ENCODE measurements around the gene TNFSF12.
A peak's percentile ranks its signal among the peaks of the same experiment; 100 is the strongest.
"Not testable (repeated sequence)": the region's sequence is repeated elsewhere in the genome, so short reads cannot be mapped to it uniquely, and the experiment has no call there.

Gene TNFSF12

DNA sequence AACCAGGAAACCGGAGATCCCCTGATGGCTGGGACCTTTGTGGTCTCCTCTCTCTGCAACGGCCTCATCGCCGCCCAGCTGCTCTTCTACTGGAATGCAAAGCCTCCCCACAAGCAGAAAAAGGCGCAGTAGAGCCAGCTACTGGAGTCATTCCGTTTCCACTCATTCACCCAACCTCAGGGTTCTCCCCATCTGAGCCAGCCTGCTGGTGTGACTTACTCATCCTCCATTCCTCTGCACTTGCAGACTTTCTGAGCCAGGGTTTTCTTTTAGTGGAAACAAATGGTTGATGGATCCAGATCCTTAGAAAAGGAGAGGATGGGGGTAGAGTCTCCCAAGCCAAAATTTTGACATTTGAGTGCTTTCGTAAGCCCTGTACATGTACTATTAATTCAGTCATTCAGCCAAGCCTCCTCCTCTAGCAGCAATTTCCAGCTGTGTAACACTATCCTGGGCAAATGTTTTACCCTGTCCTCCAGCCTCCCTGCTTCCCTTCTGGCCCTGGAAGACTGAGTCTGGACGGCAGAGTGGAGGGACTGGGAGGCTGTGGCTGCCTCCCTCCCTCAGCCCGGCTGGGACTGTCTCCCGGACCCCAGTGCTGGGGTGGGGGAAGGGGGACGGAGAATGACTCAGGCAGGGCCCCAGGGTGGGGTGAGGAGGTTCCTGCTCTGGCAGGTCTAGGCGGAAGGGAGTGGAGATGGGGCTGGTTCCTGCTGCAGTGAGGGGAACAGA, 38.7 kb downstream of the TNFSF12 start:
- no peak for DNase-seq (ENCODE audit: low read depth in 3 of 3)

DNA sequence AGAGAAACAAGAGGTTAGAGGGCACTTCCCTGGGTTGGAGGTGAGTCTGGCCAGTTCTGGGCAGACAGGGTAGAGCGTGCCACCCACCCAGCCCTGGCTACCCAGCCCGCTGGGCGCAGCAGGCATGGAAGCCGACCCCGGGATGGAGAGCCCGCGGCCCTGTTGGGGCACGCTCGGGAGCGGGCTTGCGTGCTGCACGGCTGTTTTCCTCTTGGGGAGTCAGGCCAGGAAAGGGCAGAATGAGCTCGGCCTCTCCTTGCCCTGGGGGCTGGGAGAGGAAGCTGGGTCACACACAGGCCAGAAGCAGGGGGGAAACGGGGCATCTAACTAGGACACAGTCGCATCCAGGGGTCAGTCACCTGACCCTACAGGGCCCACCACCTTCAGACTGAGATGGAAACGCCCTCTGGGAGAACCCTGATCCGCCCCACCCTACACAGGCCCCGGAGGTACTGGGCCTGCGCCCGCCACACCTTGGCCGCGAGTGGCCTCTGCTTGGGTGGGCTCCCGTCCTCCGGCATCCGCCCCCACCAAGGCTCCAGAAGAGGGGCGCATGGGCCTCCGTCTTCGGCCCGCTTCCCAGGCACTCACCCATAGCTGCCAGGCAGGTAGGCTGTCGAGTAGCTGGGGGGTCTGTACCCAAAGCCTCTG, 39.8 kb downstream of the TNFSF12 start:
- no peak for DNase-seq (ENCODE audit: low read depth in 3 of 3)

DNA sequence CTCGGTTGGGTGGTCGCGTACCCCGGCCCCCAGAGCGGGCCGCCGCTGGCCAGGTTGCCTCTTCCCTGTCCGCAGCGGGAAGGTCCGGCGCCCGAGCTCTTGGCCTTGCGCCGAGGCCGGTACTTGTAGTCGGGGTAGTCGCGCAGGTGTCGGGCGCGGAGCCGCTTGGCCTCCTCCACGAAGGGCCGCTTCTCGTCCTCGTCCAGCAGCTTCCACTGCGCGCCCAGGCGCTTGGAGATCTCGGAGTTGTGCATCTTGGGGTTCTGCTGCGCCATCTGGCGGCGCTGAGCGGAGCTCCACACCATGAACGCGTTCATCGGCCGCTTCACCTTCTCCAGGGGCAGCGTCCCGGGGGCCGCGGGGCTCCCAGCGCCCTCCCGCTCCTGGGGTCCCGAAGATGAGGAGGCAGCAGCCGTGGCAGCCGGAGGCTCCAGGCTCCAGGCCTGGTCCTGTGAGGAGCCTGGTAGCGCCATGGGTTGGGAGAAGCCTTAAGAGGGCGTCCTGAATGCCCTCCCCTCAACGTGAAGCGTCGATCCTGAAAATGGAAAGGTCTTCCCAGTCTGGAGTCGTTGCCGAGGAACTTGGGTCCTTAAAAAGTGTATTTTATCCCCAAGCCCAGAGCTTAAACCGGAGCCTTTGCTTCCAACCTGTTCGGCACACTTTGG, 40.5 kb downstream of the TNFSF12 start:
- peak in 2 of 3 experiments; percentile 35 to 62 for DNase-seq (ENCODE audit: low read depth in 3 of 3)

DNA sequence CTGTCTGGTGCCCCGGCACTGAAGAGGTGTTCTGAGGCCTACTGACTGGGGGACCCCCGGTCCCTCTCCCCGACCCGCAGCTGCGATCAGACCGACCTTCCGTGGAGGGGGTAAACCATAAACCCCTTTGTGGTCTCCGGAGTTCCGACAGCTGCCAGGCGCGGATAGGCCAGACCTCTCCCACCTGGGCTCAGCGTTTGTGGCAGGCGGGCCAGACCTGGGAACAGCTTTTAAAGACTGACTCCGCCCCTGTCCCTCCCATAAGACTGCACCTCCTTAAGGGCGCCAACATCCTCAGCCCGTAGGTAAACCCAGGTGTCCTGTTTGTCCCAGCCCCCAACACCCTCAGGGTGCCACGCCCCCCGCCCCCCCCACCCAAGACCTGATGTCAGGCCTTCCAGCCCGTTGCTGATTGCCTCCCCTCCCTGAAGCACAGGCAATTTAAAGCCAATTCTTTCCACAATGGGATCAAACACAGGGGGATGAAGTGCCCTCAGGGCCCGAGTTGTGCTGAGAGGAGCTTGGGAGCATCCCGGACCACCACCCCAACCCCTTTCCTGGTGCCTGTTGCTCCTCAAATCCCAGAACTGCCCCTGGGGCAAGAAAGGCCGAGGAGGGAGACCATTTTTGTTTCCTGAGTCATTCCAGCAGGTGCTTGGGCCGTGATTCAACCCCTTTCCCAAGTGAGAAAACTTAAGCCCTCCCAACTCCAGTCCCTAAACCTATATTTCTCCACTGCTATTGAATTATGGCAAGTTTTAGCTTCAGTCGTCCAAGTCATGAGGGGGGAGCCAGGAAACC, 41.2 kb downstream of the TNFSF12 start, which contains the start of gene SOX15:
SOX15 (minus strand) TSS at position 204 of the 801 bp plus-strand sequence. CDS start 418 bp downstream, outside the sequence.
- DNase-seq (ENCODE audit: low read depth in 3 of 3): no peak

DNA sequence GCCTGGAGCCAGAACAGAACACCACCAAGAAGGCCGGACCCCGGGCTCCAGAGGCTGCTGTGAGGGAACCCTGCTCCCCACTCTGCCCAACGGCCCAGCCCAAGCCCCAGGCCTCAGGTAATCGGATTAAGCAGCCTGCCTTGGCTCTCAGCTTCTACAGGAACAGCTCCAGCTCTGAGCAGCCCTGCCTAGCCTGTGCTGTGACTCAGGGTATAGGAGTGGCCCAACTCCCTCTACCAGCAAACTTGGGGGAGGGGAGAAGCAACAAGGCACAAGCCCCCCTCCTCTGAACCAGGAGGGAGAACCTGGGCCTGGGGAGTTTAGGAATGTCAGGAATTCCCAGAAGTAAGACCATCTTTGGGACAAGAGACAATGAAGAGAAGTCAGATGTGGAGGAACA, 41.9 kb downstream of the TNFSF12 start:
- DNase-seq (ENCODE audit: low read depth in 3 of 3): no peak

DNA sequence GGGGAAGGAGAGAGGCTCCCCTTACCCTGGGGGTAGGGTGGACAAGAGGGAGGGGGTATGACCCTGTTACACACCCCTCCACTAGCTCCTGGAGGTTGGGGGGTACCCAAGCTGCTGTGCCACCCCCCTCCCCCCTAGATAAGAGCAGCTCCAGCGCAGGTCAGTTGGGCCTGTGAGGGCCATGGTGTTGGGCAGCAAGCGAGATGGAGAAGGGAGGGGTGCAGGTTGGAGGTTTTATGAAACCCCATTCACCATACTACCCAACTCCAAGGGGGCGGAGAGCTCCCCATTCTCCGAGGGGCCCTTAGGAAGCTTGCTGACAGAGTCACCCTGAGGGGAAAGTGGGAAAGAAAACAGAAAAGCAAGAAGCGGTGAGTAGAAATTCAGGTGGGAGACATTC, 42.7 kb downstream of the TNFSF12 start:
- no peak for DNase-seq (ENCODE audit: low read depth in 3 of 3)

DNA sequence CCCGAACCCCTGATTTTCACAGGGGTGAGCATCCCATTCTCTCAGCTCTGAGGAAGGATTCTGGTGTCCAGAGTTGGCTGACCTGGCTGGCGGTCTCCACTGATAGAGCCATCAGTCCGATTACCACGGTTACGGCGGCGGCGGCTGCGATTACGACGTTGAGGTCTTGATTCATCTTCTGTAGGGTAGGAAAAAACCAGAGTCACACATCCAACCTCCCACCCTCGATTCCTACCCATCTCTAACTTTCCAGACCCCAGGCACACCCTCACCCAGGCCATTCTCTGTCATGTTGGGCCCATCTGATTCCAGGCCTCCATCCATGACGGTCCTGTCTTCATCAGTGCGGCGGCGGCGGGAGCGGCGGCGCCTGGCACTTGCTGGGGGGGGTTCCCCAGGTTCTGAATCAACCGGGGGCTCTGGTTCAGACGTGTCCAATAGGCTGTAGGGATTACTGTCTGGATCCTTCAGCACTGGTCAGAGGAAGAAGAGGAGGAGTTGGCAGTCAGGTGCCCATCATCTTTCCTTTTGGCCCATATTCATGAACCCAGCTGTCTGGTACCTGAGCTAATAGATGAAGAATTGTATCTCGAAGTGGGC, 43.7 kb downstream of the TNFSF12 start:
- DNase-seq (ENCODE audit: low read depth in 3 of 3): no peak

DNA sequence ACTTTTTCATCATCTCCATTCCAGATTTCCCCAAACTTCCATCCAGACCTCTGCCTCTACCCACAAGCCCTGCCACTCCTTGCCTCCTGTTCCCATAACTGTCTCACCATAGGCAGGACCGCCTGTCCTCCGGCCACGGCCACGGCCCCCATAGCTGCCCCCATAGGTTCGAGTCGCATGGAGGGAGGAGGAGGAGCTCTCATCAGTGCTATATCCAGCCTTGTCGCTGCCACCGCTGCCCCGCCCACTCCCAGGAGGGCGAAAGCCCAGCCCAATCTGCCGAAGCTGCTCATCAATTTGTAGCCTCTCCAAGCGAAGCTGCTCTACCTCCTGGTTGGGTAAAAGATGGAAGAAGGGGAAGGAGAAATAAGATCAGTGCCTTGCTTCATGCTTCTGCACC, 44.4 kb downstream of the TNFSF12 start:
- DNase-seq (ENCODE audit: low read depth in 3 of 3): no peak

DNA sequence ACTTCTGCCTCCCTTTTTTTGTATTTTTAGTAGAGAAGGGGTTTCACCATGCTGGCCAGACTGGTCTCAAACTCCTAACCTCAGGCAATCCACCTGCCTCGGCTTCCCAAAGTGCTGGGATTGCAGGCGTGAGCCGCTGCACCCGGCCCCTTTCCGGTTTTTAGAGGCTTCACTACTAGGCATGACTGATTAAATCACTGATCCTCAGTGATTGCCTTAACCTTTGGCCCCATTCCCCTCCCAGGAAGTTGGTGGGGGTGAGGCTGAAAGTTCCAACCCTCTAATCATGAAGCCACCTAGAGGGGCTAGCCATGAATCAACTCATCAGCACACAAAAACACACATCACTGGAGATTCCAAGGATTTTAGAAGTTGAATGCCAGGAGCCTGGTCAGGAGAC, 48.7 kb downstream of the TNFSF12 start:
- DNase-seq (ENCODE audit: low read depth in 3 of 3): not testable (repeated sequence)

DNA sequence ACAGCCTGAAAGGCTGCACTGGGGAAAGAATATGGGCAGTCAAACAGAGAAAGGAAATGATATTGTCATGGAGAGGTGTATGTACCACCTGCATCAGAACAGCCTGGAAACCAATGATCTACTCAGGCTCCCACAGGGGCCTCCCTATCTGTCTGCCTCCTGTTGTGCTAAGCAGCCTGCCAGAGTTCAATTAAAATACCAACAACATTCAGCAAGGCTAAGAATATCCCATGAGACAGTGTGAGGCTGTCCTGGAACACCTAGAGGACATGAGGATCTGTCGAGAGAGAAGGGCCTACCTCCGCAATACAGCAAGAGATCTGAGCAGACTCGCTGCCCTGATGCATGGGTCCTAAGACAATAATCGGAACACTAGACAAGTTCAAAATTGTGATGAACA, 57.4 kb downstream of the TNFSF12 start:
- no peak for DNase-seq (ENCODE audit: low read depth in 3 of 3)
